Skin epidermis (tissue), 12 donors: ENCODE results near the gene DNMT3A.

ENCODE experiments used
- H3K27ac ChIP-seq, 21 experiments: fragments of 200-600 bp; sonication (generic) in 11 of 21; one replicate each; pipeline ENCODE4 v1.5.0; 2020; ENCODE audit warnings: mild to moderate bottlenecking in 3 of 21, inconsistent platforms in 2 of 21, moderate library complexity in 2 of 21
- H3K4me3 ChIP-seq, 7 experiments: fragments of 200-600 bp; sonication (generic) in 2 of 7; one replicate each; pipeline ENCODE4 v1.5.0; 2020; ENCODE audit warnings: inconsistent platforms in 2 of 7, mild to moderate bottlenecking in 2 of 7, moderate library complexity in 1 of 7

Gene DNMT3A

GRCh38 chr2:25311865-25312575, 29.7 kb downstream of the DNMT3A start:
- no peak overlapping the region for H3K27ac ChIP-seq
- no peak overlapping the region for H3K4me3 ChIP-seq

GRCh38 chr2:25310965-25311864, 30.5 kb downstream of the DNMT3A start:
- H3K27ac ChIP-seq: no peak overlapping the region
- no peak overlapping the region for H3K4me3 ChIP-seq

- Histone ChIP-seq H3K4me3 (no peak overlapping the region), H3K27ac (no peak overlapping the region)
Measured at GRCh38 chr2:25310709-25310964, 31.1 kb downstream of the DNMT3A start.

- Histone ChIP-seq H3K4me3 (no peak overlapping the region), H3K27ac (no peak overlapping the region)
Measured at GRCh38 chr2:25309402-25309801, 32.3 kb downstream of the DNMT3A start.

- H3K27ac ChIP-seq: no peak overlapping the region
- H3K4me3 ChIP-seq: no peak overlapping the region
Measured at GRCh38 chr2:25308599-25308998, 33.1 kb downstream of the DNMT3A start.

GRCh38 chr2:25307949-25308557, 33.7 kb downstream of the DNMT3A start:
- Histone ChIP-seq H3K4me3 (no peak overlapping the region), H3K27ac (no peak overlapping the region)

- Histone ChIP-seq H3K4me3 (no peak overlapping the region), H3K27ac (no peak overlapping the region)
Measured at GRCh38 chr2:25306777-25307368, 34.9 kb downstream of the DNMT3A start.

- Histone ChIP-seq H3K4me3 (no peak overlapping the region), H3K27ac (peak overlapping the region in 1 of 21 experiments; percentile 20)
Measured at GRCh38 chr2:25305775-25306174, 36.0 kb downstream of the DNMT3A start.

- peak overlapping the region in 2 of 21 experiments; percentile 9 to 17 for H3K27ac ChIP-seq
Measured at GRCh38 chr2:25304826-25305596, 36.7 kb downstream of the DNMT3A start.

GRCh38 chr2:25304321-25304720, 37.4 kb downstream of the DNMT3A start:
- peak overlapping the region in 1 of 21 experiments; percentile 17 for H3K27ac ChIP-seq

More at GRCh38 chr2:25304826-25305596, 36.7 kb downstream of the DNMT3A start:
- H3K4me3 ChIP-seq: no peak overlapping the region

GRCh38 chr2:25303633-25304236, 38.0 kb downstream of the DNMT3A start:
- Histone ChIP-seq H3K27ac (no peak overlapping the region), H3K4me3 (no peak overlapping the region)

More at GRCh38 chr2:25304321-25304720, 37.4 kb downstream of the DNMT3A start:
- no peak overlapping the region for H3K4me3 ChIP-seq

GRCh38 chr2:25302758-25303375, 38.9 kb downstream of the DNMT3A start:
- H3K27ac ChIP-seq: peak overlapping the region in 1 of 21 experiments; percentile 27
- no peak overlapping the region for H3K4me3 ChIP-seq

GRCh38 chr2:25301453-25302352, 40.0 kb downstream of the DNMT3A start:
- Histone ChIP-seq H3K4me3 (no peak overlapping the region), H3K27ac (peak overlapping the region in 5 of 21 experiments; percentile 5 to 61 (median 22))

GRCh38 chr2:25300001-25300400, 41.7 kb downstream of the DNMT3A start:
- Histone ChIP-seq H3K4me3 (no peak overlapping the region), H3K27ac (no peak overlapping the region)

GRCh38 chr2:25298776-25299431, 42.8 kb downstream of the DNMT3A start:
- Histone ChIP-seq H3K27ac (no peak overlapping the region), H3K4me3 (no peak overlapping the region)

- H3K4me3 ChIP-seq: no peak overlapping the region
- H3K27ac ChIP-seq: no peak overlapping the region
Measured at GRCh38 chr2:25297738-25298137, 44.0 kb downstream of the DNMT3A start.

- no peak overlapping the region for H3K4me3 ChIP-seq
- H3K27ac ChIP-seq: peak overlapping the region in 18 of 21 experiments; percentile 12 to 90 (median 70)
Measured at GRCh38 chr2:25295621-25296020, 46.1 kb downstream of the DNMT3A start.
